Gastrocnemius medialis (tissue), 4 donors: ENCODE measurements around the gene SURF2.

Source experiments
- CTCF ChIP-seq, 5 experiments: fragments of 450-650 bp in 3 of 5; fragments of 200-600 bp in 2 of 5; sonication (generic) in 2 of 5; IDR thresholded peaks in 4 of 5; conservative IDR thresholded peaks in 1 of 5; 1 replicate in 4 of 5; 2 replicates in 1 of 5; pipeline ENCODE4 v1.5.1; 2016 to 2019; ENCODE audit warnings: antibody characterized with exemption in 5 of 5, mild to moderate bottlenecking in 3 of 5, moderate library complexity in 3 of 5
- POLR2A ChIP-seq, 2 donors: fragments of 450-650 bp; IDR thresholded peaks; one replicate each; pipeline ENCODE4 v1.6.1; 2017; ENCODE audit warnings: antibody characterized with exemption in 2 of 2, mild to moderate bottlenecking in 2 of 2, moderate library complexity in 2 of 2

DNA sequence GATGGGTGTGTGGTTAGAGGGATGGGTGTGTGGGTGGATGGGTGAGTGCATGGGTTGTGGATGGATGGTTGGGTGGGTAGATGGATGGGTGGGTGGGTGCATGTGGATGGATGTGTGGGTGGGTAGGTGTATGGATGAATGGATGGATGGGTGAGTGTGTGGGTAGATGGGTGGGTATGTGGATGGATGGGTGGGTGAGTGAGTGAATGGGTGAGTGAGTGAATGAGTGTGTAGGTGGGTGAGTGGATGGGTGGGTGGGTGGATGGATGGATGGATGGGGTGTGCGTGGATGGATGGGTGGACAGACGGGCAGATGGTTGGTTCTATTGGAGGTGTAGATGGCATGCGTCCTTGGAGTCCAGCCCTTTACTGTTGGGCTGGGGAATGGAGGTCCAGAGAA, 37.0 kb downstream of the SURF2 start:
- TF ChIP-seq CTCF (IDR thresholded peaks at IDR 0.05 in 4 of 5, conservative IDR thresholded peaks at IDR 0.05 in 1 of 5) (no peak), POLR2A (IDR thresholded peaks at IDR 0.05) (no peak)
